ENCODE data around the gene GART.

GART gene

DNA sequence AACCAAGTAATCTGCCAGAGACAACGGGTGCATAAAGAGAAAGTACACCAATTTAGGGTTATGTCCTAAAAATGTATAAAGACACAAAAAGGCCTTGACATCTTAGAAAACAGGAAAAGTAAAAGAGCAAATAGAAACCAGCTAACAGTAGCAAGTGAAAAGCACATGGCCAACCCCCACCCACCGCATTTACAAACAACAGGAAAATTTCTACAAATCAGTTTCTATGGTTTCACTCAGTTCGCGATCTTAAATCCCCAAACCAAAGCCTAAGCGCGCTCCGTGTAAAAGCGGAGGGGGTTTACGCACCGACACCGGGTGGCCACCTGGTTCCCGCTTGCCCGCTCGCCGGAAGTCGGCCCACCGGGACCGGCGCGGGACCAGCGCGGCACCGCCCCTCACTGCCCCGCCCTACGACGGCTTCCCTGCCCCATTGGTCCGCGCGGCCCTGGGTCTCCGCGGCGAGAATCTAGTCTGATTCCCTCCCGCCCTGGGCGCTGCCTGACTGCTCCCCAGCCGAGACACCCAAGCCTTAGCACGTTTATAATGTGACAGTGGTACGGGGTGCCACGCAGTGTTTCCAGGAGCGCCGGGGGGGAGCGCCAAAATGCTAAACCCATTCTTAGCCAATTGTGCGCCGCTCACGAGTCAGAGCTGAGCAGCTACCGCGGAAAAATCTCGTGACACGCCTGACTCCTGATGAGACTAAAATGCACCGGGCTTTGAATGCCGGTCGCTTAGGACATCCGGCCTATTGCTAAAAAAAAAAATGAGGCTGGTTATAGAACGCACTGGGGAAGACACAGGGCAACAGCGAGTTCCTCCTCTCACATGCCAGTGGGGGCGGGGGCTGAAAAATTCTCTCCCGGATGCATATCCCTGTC, at the start of gene GART:
GART (minus strand) TSS at position 362 of the 884 bp plus-strand sequence. CDS start 2,802 bp downstream, outside the sequence.
- TF ChIP-seq, protein P1, sequence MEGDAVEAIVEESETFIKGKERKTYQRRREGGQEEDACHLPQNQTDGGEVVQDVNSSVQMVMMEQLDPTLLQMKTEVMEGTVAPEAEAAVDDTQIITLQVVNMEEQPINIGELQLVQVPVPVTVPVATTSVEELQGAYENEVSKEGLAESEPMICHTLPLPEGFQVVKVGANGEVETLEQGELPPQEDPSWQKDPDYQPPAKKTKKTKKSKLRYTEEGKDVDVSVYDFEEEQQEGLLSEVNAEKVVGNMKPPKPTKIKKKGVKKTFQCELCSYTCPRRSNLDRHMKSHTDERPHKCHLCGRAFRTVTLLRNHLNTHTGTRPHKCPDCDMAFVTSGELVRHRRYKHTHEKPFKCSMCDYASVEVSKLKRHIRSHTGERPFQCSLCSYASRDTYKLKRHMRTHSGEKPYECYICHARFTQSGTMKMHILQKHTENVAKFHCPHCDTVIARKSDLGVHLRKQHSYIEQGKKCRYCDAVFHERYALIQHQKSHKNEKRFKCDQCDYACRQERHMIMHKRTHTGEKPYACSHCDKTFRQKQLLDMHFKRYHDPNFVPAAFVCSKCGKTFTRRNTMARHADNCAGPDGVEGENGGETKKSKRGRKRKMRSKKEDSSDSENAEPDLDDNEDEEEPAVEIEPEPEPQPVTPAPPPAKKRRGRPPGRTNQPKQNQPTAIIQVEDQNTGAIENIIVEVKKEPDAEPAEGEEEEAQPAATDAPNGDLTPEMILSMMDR (IDR thresholded peaks at IDR 0.05; ENCODE audit: insufficient read depth, low read length, missing control alignments) = no peak
- ChIA-PET POLR2A (no interaction called here), CTCF (interaction anchor here (1.1 kb wide), 1 partner anchor 13 kb away, joined by 3 read pairs; no protein-coding TSS in a partner anchor)
- no peak for DNase-seq (ENCODE audit: low read depth, low spot score)
- H3K4me3 ChIP-seq (ENCODE audit: low read depth, low read length) = peak within 1 kb of the TSS; percentile 88

DNA sequence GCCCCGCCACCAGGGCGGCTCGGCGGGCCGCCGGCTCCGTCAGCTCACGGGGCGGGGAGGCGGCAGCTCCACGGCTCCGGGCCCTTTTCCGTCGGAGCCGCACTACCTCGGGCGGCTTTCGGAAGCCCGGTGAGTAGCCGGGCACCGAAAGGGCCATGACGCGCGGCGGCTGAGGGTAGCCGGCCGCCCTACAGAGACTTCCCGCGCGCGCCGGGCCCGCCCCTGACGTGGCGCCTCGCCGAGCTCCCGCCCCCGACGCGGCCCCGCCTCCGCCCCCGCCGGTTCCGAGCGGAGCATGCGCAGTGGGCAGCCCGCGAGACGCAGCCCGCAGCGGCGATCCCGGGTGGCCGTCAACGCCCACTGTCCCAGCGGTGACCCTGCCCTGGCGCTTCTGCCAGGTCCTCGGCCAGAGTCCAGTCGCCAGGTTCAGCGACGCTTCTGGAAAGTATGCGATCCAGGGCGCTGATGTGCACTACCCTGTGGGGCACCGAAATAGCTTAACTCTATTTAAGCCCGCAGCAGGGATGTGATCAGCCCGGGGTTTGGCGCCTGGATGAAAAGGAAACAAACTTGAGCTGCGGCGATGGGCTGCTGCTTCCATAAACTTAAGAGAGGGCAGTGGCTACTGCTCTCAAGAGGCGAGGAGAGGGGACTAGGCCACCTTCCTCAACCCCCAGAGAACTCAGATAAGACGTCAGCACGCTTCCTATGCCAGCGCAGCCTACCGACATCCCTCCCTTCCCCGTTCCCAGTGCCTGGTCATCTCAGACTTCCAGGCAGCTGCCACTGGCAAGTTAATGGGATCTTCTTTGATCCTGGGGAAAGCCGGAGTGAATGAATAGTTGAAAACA, 46.8 kb upstream of the GART start, which contains the start of gene DONSON:
DONSON (minus strand) TSS at position 200 of the 851 bp plus-strand sequence; CDS start at position 157, 43 bp downstream.
- ChIA-PET CTCF (interaction anchor here (1.1 to 5.9 kb wide), 5 partner anchors 14 to 32 kb away, joined by 3 to 72 read pairs (median 3); no protein-coding TSS in a partner anchor), POLR2A (interaction anchor here (0.7 to 1.7 kb wide), 5 partner anchors 12 to 307 kb away, joined by 3 to 7 read pairs (median 4); partner anchors contain the start of genes IFNAR1 and SON)
- peak within 1 kb of the TSS; percentile 82 for H3K4me3 ChIP-seq (ENCODE audit: low read depth, low read length)
- TF ChIP-seq, protein P1 (IDR thresholded peaks at IDR 0.05; ENCODE audit: insufficient read depth, low read length, missing control alignments) = peak; percentile 6
- no peak for DNase-seq (ENCODE audit: low read depth, low spot score)

GRCh38 chr21:33587792-33588484, 46.0 kb upstream of the GART start:
- DNase-seq (ENCODE audit: low read depth, low spot score) = no peak
- TF ChIP-seq, protein P1 (IDR thresholded peaks at IDR 0.05; ENCODE audit: insufficient read depth, low read length, missing control alignments) = no peak
- POLR2A ChIA-PET = interaction anchor here (0.7 to 1.7 kb wide), 4 partner anchors 14 to 307 kb away, joined by 3 to 7 read pairs (median 4); partner anchors contain the start of genes IFNAR1 and SON
- CTCF ChIA-PET = interaction anchor here (0.6 to 5.9 kb wide), 6 partner anchors 14 to 307 kb away, joined by 3 to 72 read pairs (median 4); no protein-coding TSS in a partner anchor
- H3K4me3 ChIP-seq (ENCODE audit: low read depth, low read length) = peak overlapping the region; percentile 82

GRCh38 chr21:33586927-33587326, 45.0 kb upstream of the GART start:
- TF ChIP-seq, protein P1 (IDR thresholded peaks at IDR 0.05; ENCODE audit: insufficient read depth, low read length, missing control alignments) = no peak
- POLR2A ChIA-PET = no interaction called here
- CTCF ChIA-PET = interaction anchor here (1.5 kb wide), 1 partner anchor 19 kb away, joined by 6 read pairs; no protein-coding TSS in a partner anchor
- no peak for DNase-seq (ENCODE audit: low read depth, low spot score)
- H3K4me3 ChIP-seq (ENCODE audit: low read depth, low read length) = peak overlapping the region; percentile 7

GRCh38 chr21:33584455-33584854, 42.5 kb upstream of the GART start:
- DNase-seq (ENCODE audit: low read depth, low spot score) = no peak
- TF ChIP-seq, protein P1 (IDR thresholded peaks at IDR 0.05; ENCODE audit: insufficient read depth, low read length, missing control alignments) = no peak
- POLR2A ChIA-PET = interaction anchor here (0.7 to 1.2 kb wide), 2 partner anchors 11 to 94 kb away, joined by 3 to 4 read pairs; no protein-coding TSS in a partner anchor
- H3K4me3 ChIP-seq (ENCODE audit: low read depth, low read length) = no peak overlapping the region
- CTCF ChIA-PET = interaction anchor here (4.2 kb wide), 1 partner anchor 21 kb away, joined by 19 read pairs; no protein-coding TSS in a partner anchor
